Measurements from ENCODE around the gene HPCAL4.

The HPCAL4 gene

DNA sequence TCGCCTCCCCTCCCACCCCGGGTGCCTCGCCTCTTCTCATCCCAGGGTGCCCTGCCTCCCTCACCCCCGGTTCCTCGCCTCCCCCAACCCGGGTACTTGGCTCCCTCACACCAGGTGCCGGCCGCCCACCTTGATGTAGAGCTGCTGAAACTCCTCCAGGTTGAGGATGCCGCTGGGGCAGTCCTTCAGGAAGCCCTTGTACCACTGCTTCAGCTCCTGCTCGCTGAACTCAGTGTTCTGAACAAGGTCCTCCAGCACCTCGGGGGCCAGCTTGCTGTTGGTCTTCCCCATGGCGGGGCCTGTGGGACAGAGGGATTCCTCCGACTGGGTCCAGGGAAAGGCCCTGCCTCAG, 6.9 kb downstream of the HPCAL4 start:
- Histone ChIP-seq H3K4me1 (ENCODE audit: insufficient read depth, poor library complexity, severe bottlenecking) (peaks cover 6% of the 10 kb centered on the region), H3K36me3 (ENCODE audit: low read depth) (no peaks in the 10 kb centered on the region), H3K27ac (ENCODE audit: poor library complexity, severe bottlenecking) (no peak overlapping the region), H3K9me3 (ENCODE audit: severe bottlenecking) (no peaks in the 10 kb centered on the region), H3K4me3 (ENCODE audit: severe bottlenecking) (no peak overlapping the region), H3K27me3 (ENCODE audit: insufficient read depth, poor library complexity, severe bottlenecking) (no peaks in the 10 kb centered on the region)
- ATAC-seq (ENCODE audit: low read depth), result no peak
- TF ChIP-seq CTCF (IDR thresholded peaks at IDR 0.05; ENCODE audit: poor library complexity, severe bottlenecking), result no peak
- DNase-seq (ENCODE audit: low spot score), result no peak

- DNase-seq (ENCODE audit: low spot score), result no peak
- Histone ChIP-seq H3K27ac (ENCODE audit: poor library complexity, severe bottlenecking) (no peak overlapping the region), H3K9me3 (ENCODE audit: severe bottlenecking) (no peaks in the 10 kb centered on the region), H3K4me1 (ENCODE audit: insufficient read depth, poor library complexity, severe bottlenecking) (peaks cover 3% of the 10 kb centered on the region), H3K4me3 (ENCODE audit: severe bottlenecking) (no peak overlapping the region), H3K36me3 (ENCODE audit: low read depth) (no peaks in the 10 kb centered on the region), H3K27me3 (ENCODE audit: insufficient read depth, poor library complexity, severe bottlenecking) (no peaks in the 10 kb centered on the region)
- no peak for TF ChIP-seq CTCF (IDR thresholded peaks at IDR 0.05; ENCODE audit: poor library complexity, severe bottlenecking)
- no peak for ATAC-seq (ENCODE audit: low read depth)
Observed at GRCh38 chr1:39683591-39684312, 7.5 kb downstream of the HPCAL4 start.

DNA sequence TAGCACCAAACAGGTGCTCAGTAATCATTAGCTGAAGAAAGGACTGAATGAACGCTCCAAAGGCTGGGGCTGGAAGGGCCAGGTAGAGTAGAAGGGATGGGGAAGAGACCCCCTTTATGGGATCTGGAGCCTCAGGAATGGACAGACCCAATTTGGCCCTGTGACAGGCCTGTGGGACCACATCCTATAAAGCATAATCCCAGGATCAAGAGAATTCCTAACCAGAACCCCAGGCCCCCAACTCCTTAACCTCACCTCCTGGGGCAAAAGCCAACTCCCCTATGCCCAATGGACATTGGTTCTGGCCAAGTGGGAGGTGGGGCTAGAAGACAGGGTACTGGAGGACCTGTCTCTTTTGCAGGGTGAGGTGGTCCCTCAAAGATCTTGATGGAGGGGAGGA, 9.2 kb downstream of the HPCAL4 start:
- H3K9me3 ChIP-seq (ENCODE audit: severe bottlenecking), result no peaks in the 10 kb centered on the region
- ATAC-seq (ENCODE audit: low read depth) (no peak), DNase-seq (ENCODE audit: low spot score) (no peak)
- no peak overlapping the region for H3K27ac ChIP-seq (ENCODE audit: poor library complexity, severe bottlenecking)
- no peaks in the 10 kb centered on the region for H3K27me3 ChIP-seq (ENCODE audit: insufficient read depth, poor library complexity, severe bottlenecking)
- H3K36me3 ChIP-seq (ENCODE audit: low read depth), result no peaks in the 10 kb centered on the region
- no peak for TF ChIP-seq CTCF (IDR thresholded peaks at IDR 0.05; ENCODE audit: poor library complexity, severe bottlenecking)
- no peak overlapping the region for H3K4me3 ChIP-seq (ENCODE audit: severe bottlenecking)
- peaks cover 2% of the 10 kb centered on the region for H3K4me1 ChIP-seq (ENCODE audit: insufficient read depth, poor library complexity, severe bottlenecking)

DNA sequence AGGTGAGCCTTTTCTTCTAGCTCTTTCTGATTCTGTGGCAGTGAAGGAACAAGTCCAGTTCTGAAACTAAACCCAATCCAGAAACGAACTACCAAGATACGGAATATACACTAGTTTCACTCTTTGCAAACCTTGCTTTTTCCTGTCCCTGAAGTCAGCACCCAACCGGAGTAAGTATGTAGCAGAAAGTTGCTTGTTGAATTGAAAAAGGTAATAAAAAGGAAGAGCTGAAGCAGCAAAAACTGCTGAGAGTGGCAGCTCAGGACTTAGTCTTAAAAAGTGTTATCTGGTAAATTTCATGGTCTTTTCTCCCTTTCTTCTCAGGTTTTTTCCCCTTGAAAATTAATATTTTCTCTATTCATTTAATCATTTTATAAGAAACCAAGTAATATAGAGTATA, 9.9 kb downstream of the HPCAL4 start:
- TF ChIP-seq CTCF (IDR thresholded peaks at IDR 0.05; ENCODE audit: poor library complexity, severe bottlenecking), result no peak
- no peaks in the 10 kb centered on the region for H3K36me3 ChIP-seq (ENCODE audit: low read depth)
- ATAC-seq (ENCODE audit: low read depth), result no peak
- peaks cover 8% of the 10 kb centered on the region for H3K4me1 ChIP-seq (ENCODE audit: insufficient read depth, poor library complexity, severe bottlenecking)
- H3K27ac ChIP-seq (ENCODE audit: poor library complexity, severe bottlenecking), result no peak overlapping the region
- no peaks in the 10 kb centered on the region for H3K9me3 ChIP-seq (ENCODE audit: severe bottlenecking)
- DNase-seq (ENCODE audit: low spot score), result no peak
- H3K27me3 ChIP-seq (ENCODE audit: insufficient read depth, poor library complexity, severe bottlenecking), result no peaks in the 10 kb centered on the region
- no peak overlapping the region for H3K4me3 ChIP-seq (ENCODE audit: severe bottlenecking)

GRCh38 chr1:39680751-39681150, 10.5 kb downstream of the HPCAL4 start:
- Histone ChIP-seq H3K27ac (ENCODE audit: poor library complexity, severe bottlenecking) (no peak overlapping the region), H3K4me3 (ENCODE audit: severe bottlenecking) (no peak overlapping the region), H3K36me3 (ENCODE audit: low read depth) (no peaks in the 10 kb centered on the region), H3K27me3 (ENCODE audit: insufficient read depth, poor library complexity, severe bottlenecking) (no peaks in the 10 kb centered on the region), H3K4me1 (ENCODE audit: insufficient read depth, poor library complexity, severe bottlenecking) (peaks cover 8% of the 10 kb centered on the region), H3K9me3 (ENCODE audit: severe bottlenecking) (no peaks in the 10 kb centered on the region)
- DNase-seq (ENCODE audit: low spot score) (no peak), ATAC-seq (ENCODE audit: low read depth) (no peak)
- no peak for TF ChIP-seq CTCF (IDR thresholded peaks at IDR 0.05; ENCODE audit: poor library complexity, severe bottlenecking)

All from RWPE2 (cell line).